NCI-H2196 (cell line): ENCODE data around the gene ACSM2B.
"Not testable (repeated sequence)": the region's sequence is repeated elsewhere in the genome, so short reads cannot be mapped to it uniquely, and the experiment has no call there.

Experiments used
- DNase-seq: peaks from one replicate; lab custom pipeline; 2025; ENCODE audit not compliant: unreplicated experiment; lab: John Stamatoyannopoulos, UW

ACSM2B gene

DNA sequence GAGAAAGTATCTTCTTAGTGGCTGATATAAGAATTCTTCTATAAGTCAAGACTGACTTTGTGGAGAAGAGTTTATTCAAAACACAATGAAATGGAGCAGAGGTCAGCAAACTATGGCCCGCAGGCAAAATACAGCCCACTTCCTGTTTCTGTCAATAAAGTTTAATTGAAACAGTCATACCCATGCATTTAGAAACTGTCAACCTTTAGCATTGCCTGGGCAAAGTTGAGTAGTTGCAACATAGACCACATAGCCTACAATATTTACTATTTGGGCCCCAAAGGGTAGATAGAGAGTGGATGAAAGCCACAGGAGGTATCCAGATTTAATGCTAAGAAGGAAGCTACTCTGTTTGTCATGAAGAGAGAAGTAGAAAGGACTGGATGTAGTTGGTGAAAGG lies 38.0 kb downstream of the ACSM2B start:
- DNase-seq = no peak

DNA sequence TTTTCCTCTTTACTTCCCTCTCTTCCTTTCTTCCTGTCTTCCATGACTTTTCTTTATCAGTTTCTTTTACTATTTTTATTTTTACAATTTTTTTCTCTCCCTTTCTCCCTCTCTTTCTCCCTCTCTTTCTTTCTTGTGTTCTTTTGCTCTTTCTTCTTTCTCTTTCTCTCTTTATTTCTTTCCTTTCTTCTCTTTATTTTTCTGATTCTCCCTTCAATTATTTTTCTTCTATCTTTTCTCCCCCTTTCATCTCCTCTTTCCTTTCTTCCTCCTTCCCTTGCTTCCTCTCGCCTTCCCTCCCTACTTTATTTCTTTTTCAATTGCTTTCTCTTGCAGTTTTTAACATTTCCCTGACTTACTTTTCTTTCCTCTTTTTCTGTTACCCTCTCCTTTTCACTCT lies 39.5 kb downstream of the ACSM2B start:
- not testable (repeated sequence) for DNase-seq

DNA sequence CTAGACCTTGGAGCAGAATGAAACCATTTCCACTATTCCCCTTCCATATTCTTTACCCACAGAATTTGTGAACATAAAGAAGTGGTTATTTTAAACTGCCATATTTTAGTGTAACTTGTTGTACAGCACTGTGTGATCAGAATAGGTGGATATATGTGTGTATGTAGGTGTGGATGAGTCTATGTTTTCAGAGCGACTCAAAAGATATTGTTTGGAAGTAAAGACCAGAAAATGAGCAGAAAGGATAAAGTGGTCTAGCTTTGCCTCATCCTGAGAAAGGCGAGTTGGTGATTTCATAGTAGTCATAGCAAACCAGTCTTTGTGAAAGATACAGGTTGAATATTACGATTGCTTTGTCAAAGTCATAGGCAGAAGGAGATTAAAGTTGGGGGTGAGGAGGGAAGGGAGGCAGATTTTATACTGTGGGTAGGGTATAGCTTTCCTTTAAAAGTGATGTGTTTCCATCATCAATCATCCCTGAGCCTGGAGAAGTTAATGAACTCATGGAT lies 43.8 kb downstream of the ACSM2B start:
- DNase-seq = not testable (repeated sequence)

DNA sequence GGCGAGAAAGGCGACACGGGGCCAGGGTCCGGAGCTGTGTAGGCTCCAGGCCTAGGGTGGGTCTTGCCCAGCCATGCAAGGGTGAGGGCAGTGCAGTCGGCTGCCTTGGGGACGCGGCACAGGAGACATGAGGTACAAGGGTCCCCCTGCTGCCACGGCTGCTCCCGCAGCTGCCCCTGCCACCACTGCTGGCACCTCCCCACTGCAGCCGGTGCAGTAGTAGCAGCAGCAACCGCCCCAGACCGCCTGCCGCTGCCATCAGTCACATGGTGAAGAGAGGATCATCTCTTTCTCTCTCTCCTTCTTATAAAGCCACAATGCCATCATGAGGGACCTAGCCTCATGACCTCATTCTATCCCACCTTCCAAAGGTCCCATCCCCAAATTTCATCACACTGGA lies 44.4 kb downstream of the ACSM2B start:
- not testable (repeated sequence) for DNase-seq

DNA sequence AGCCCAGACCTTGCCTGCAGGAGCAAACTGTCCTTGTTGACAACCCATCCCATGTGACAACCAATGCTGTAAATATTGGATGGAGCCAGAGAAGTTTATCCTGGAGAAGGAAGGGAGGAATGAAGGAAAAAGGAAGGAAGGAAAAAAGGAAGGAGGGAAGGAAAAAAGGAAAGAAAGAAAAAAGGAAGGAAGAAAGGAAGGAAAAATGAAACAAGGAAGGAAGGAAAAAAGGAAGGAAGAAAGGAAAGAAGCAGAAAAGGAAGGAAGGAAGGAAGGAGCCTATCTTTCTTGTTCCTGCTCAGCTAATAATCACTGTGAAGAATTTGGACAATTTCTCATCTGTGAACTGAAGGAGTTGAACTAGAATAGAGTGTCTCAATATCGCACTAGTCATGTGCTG lies 56.1 kb downstream of the ACSM2B start:
- no peak for DNase-seq

GRCh38 chr16:20519231-20519630 lies 56.9 kb downstream of the ACSM2B start:
- DNase-seq = no peak

GRCh38 chr16:20517149-20517548 lies 59.0 kb downstream of the ACSM2B start:
- no peak for DNase-seq

DNA sequence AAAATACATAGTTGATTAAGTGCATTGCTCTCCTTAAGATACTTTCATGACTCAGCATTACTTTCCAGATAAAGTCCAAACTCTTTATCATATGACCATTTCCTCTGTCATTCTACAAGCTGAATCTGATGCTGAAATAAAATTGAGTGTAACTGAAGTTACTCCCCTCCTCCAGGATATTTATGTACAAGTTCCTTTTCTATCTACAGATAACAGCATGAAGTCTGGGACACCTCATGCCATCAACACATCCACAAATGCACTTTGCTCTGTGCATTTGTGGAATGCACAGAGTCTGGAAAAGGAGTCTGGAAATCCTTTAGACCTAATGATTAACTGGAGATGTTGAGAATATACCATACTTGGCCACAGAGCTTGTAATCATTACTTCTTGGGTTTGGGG lies 60.5 kb downstream of the ACSM2B start:
- DNase-seq = no peak

GRCh38 chr16:20510323-20510722 lies 65.8 kb downstream of the ACSM2B start:
- DNase-seq = no peak

DNA sequence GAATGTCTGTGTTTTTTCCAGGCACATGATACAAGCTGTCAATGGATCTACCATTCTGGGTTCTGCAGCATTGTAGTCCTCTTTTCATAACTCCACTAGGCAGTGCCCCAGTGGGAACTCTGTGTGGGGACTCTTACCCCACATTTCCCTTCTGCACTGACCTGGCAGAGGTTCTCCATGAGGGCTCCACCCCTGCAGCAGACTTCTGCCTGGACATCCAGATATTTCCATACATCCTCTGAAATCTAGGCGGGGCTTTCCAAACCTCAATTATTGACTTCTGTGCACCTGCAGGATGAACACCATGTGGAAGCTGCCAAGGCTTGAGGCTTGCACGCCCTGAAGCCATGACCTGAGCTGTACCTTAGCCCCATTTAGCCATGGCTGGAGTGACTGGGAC lies 68.9 kb downstream of the ACSM2B start:
- DNase-seq = no peak

GRCh38 chr16:20504418-20504817 lies 71.7 kb downstream of the ACSM2B start:
- peak; percentile 82 for DNase-seq

DNA sequence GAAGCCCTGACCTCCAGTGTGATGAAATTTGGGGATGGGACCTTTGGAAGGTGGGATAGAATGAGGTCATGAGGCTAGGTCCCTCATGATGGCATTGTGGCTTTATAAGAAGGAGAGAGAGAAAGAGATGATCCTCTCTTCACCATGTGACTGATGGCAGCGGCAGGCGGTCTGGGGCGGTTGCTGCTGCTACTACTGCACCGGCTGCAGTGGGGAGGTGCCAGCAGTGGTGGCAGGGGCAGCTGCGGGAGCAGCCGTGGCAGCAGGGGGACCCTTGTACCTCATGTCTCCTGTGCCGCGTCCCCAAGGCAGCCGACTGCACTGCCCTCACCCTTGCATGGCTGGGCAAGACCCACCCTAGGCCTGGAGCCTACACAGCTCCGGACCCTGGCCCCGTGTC lies 84.7 kb downstream of the ACSM2B start:
- DNase-seq = not testable (repeated sequence)

DNA sequence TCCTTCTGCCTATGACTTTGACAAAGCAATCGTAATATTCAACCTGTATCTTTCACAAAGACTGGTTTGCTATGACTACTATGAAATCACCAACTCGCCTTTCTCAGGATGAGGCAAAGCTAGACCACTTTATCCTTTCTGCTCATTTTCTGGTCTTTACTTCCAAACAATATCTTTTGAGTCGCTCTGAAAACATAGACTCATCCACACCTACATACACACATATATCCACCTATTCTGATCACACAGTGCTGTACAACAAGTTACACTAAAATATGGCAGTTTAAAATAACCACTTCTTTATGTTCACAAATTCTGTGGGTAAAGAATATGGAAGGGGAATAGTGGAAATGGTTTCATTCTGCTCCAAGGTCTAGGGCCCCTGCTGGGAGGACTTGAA lies 85.2 kb downstream of the ACSM2B start:
- DNase-seq = not testable (repeated sequence)
